Hepatocyte (in vitro differentiated cells): ENCODE results near the gene FBXO42. TPM values are rescaled to one million over a fixed set of nuclear protein-coding genes. Genes with fewer than 3 reads are reported as not detected.
"Not testable (repeated sequence)": the region's sequence is repeated elsewhere in the genome, so short reads cannot be mapped to it uniquely, and the experiment has no call there.

Experiments used
- DNase-seq: peaks from one replicate; pipeline ENCODE4 v3.0.0-alpha.2; 2016; ENCODE audit warnings: low spot score
- H2AFZ ChIP-seq: fragments of 200-600 bp; sonication (generic); 2 replicates; pipeline ENCODE4 v1.6.0; 2016; ENCODE audit warnings: antibody characterized with exemption, mild to moderate bottlenecking
- H3K27ac ChIP-seq: fragments of 200-600 bp; sonication (generic); 2 replicates; pipeline ENCODE4 v1.5.1; 2016; ENCODE audit warnings: mild to moderate bottlenecking
- H3K27me3 ChIP-seq: fragments of 200-600 bp; sonication (generic); 2 replicates; pipeline ENCODE4 v1.6.1; 2016
- H3K36me3 ChIP-seq: fragments of 200-600 bp; sonication (generic); replicated peaks from 2 replicates; pipeline ENCODE4 v1.5.1; 2016; ENCODE audit warnings: low read depth; ENCODE audit not compliant: insufficient read depth
- H3K4me1 ChIP-seq: fragments of 200-600 bp; sonication (generic); 2 replicates; pipeline ENCODE4 v1.5.1; 2016; ENCODE audit warnings: mild to moderate bottlenecking, moderate library complexity; ENCODE audit not compliant: insufficient read depth
- H3K4me2 ChIP-seq: fragments of 200-600 bp; sonication (generic); 2 replicates; pipeline ENCODE4 v1.6.0; 2016
- H3K4me3 ChIP-seq: fragments of 200-600 bp; sonication (generic); 2 replicates; pipeline ENCODE4 v1.5.1; 2016; ENCODE audit warnings: mild to moderate bottlenecking
- H3K79me2 ChIP-seq: fragments of 200-600 bp; sonication (generic); 2 replicates; pipeline ENCODE4 v1.6.0; 2017; ENCODE audit warnings: mild to moderate bottlenecking
- H3K9me2 ChIP-seq: fragments of 200-600 bp; sonication (generic); replicated peaks from 2 replicates; pipeline ENCODE4 v1.6.0; 2017; ENCODE audit warnings: mild to moderate bottlenecking; ENCODE audit not compliant: insufficient read depth
- H3K9me3 ChIP-seq: fragments of 200-600 bp; sonication (generic); 2 replicates; pipeline ENCODE4 v1.5.1; 2016; ENCODE audit warnings: low read depth, mild to moderate bottlenecking
- H4K20me1 ChIP-seq: fragments of 200-600 bp; sonication (generic); 2 replicates; pipeline ENCODE4 v1.6.0; 2016; ENCODE audit warnings: mild to moderate bottlenecking; ENCODE audit not compliant: insufficient read depth, poor library complexity, severe bottlenecking
- EZH2 ChIP-seq: fragments of 200-600 bp; sonication (generic); IDR thresholded peaks from 2 replicates; pipeline ENCODE4 v1.6.1; 2016; ENCODE audit warnings: antibody characterized with exemption, mild to moderate bottlenecking, borderline replicate concordance
- EZH2phosphoT487 ChIP-seq: fragments of 200-600 bp; sonication (generic); IDR thresholded peaks from one replicate; pipeline ENCODE4 v1.6.1; 2018; ENCODE audit warnings: antibody characterized with exemption, mild to moderate bottlenecking, low read depth, moderate library complexity; ENCODE audit not compliant: unreplicated experiment, severe bottlenecking
- WGBS: methylation state at CpG from one replicate; pipeline ENCODE4 v1.1.6; 2016; ENCODE audit warnings: low lambda C conversion rate; ENCODE audit errors: missing lambda C conversion rate; 5-methylcytosine and 5-hydroxymethylcytosine counted together
- polyA plus RNA-seq: library from polyadenylated mRNA; unstranded; fragments of >200 nt; fragmentation: Nextera tagmentation; extraction: Ambion mirVana; gene quantifications from 2 replicates; pipeline ENCODE4 v1.2.1, GENCODE V29; 2016
- total RNA-seq: library from RNA; depleted of rRNA; stranded (reverse); fragments of >200 nt; gene quantifications from 2 replicates; pipeline ENCODE4 v1.2.3, GENCODE V29; 2014
- TF ChIP-seq, protein P1 (sequence below): fragments of 200-600 bp; sonication (generic); IDR thresholded peaks from 2 replicates; pipeline ENCODE4 v1.5.1; 2016; ENCODE audit warnings: antibody characterized with exemption, mild to moderate bottlenecking; ENCODE audit not compliant: poor library complexity

The FBXO42 gene
- total and polyA plus RNA-seq, 2 experiments from 2014 or later, result 19.5 to 21.1 TPM

DNA sequence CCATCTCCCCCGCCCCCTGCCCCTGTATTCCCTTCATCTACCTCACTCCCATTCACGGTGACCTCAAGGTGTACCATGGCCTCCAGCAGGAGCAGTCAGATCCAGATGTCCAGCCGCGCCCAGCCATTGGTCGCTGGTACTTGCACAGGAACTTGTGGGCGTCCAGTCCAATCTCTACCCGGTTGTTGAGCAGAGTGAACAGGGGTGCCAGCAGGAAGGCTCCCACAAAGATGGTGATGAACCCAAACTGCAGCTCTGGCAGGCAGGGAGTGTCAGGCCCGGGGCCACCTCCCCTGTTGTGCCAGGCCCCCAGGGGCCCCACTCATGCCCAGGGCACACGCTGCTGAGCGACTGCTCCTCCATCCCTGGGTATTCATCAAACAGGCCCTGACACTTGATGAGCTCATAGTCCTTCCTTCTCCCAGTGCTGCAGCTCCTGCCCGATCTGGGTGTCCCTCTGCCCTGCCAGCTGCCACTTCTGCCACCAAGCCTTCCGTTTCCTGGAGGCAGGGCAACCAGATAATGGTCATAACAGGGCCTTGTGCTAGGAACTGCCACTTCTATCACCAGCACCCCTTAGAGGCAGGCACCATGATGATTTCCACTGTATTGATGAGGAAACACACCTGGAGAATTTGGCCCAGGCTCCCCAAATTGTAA lies 134.1 kb downstream of the FBXO42 start:
- H3K27ac ChIP-seq, result no peak overlapping the region

GRCh38 chr1:16217061-16217785 lies 135.1 kb downstream of the FBXO42 start:
- TF ChIP-seq, protein P1, sequence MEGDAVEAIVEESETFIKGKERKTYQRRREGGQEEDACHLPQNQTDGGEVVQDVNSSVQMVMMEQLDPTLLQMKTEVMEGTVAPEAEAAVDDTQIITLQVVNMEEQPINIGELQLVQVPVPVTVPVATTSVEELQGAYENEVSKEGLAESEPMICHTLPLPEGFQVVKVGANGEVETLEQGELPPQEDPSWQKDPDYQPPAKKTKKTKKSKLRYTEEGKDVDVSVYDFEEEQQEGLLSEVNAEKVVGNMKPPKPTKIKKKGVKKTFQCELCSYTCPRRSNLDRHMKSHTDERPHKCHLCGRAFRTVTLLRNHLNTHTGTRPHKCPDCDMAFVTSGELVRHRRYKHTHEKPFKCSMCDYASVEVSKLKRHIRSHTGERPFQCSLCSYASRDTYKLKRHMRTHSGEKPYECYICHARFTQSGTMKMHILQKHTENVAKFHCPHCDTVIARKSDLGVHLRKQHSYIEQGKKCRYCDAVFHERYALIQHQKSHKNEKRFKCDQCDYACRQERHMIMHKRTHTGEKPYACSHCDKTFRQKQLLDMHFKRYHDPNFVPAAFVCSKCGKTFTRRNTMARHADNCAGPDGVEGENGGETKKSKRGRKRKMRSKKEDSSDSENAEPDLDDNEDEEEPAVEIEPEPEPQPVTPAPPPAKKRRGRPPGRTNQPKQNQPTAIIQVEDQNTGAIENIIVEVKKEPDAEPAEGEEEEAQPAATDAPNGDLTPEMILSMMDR, result no peak
- no peak for TF ChIP-seq EZH2phosphoT487
- TF ChIP-seq EZH2, result no peak

More for the DNA sequence above, 134.1 kb downstream of the FBXO42 start:
- WGBS, result 93% methylated on average over 12 of the region's 12 CpGs
- Histone ChIP-seq H4K20me1 (no peaks in the 10 kb centered on the region), H3K27me3 (no peaks in the 10 kb centered on the region), H3K36me3 (no peaks in the 10 kb centered on the region), H3K9me3 (no peaks in the 10 kb centered on the region), H3K4me3 (no peak overlapping the region), H2AFZ (no peak overlapping the region), H3K4me1 (peaks cover 10% of the 10 kb centered on the region), H3K79me2 (no peaks in the 10 kb centered on the region), H3K9me2 (no peaks in the 10 kb centered on the region), H3K4me2 (peak overlapping the region; percentile 75)
- DNase-seq, result no peak
- TF ChIP-seq EZH2phosphoT487, result no peak
- TF ChIP-seq, protein P1, result no peak
- no peak for TF ChIP-seq EZH2

DNA sequence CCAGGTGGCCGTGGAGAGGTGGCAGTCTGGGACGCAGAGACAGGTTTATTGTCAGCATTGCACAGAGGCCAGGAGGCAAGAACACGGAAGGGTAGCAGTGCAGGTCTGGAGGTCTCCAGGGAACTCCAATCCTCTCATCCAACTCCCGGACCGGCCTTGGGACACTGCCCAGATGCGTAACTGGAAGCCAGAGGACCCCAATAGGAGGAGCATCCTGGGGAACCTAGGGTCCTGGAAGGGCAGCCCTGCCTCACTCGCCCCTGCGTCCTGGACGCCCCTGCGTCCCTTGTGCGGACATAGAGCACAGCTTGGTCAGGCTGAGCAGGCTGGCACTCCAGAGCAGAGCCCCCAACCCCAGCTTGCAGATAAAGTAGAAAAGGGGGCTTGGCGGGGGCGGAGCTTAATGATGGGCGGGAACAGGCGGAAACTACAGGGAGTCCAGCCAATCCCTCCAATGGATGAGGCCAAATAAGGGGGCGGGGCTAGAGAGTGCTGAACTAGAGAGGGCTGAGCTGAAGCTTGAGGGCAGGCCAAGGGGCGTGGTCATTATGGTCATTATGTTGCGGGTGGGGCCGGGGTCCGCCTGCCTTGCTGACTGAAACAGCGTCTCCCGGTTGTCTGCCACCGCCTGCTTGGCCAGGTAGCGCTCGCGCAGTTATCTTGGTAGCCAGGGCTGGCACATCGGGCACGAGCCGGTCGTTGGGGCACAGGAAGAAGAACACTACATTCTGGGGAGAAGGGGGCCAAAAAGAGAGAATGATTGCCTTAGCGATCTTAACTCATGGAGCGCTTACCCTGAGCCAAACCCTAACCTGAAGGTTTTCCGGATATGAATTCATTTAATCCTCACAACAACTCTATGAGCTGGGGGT lies 136.2 kb downstream of the FBXO42 start:
- 16% methylated on average over 33 of the region's 33 CpGs for WGBS

More at GRCh38 chr1:16217061-16217785, 135.1 kb downstream of the FBXO42 start:
- peak overlapping the region; percentile 44 for H3K27ac ChIP-seq
- peak overlapping the region; percentile 75 for H3K4me2 ChIP-seq
- peaks cover 13% of the 10 kb centered on the region for H3K4me1 ChIP-seq
- no peaks in the 10 kb centered on the region for H4K20me1 ChIP-seq
- H3K36me3 ChIP-seq, result no peaks in the 10 kb centered on the region
- H3K27me3 ChIP-seq, result no peaks in the 10 kb centered on the region
- H3K9me2 ChIP-seq, result no peaks in the 10 kb centered on the region
- peak overlapping the region; percentile 56 for H2AFZ ChIP-seq
- DNase-seq, result peak; percentile 100
- H3K79me2 ChIP-seq, result peaks cover under 1% of the 10 kb centered on the region
- H3K4me3 ChIP-seq, result peak overlapping the region; percentile 29
- no peaks in the 10 kb centered on the region for H3K9me3 ChIP-seq
- 8% methylated on average over 21 of the region's 46 CpGs for WGBS

GRCh38 chr1:16215240-16215639 lies 137.0 kb downstream of the FBXO42 start:
- H3K4me2 ChIP-seq, DNase-seq, H3K9me3 ChIP-seq, H3K27ac ChIP-seq, H2AFZ ChIP-seq, H3K4me3 ChIP-seq, H3K27me3 ChIP-seq, H3K9me2 ChIP-seq, H3K36me3 ChIP-seq, H4K20me1 ChIP-seq: not testable (repeated sequence)
- H3K79me2 ChIP-seq, result peaks cover 15% of the 10 kb centered on the region
- WGBS, result 94% methylated on average over 14 of the region's 14 CpGs
- peaks cover 13% of the 10 kb centered on the region for H3K4me1 ChIP-seq

More for the DNA sequence above, 136.2 kb downstream of the FBXO42 start:
- no peaks in the 10 kb centered on the region for H4K20me1 ChIP-seq
- no peaks in the 10 kb centered on the region for H3K27me3 ChIP-seq
- peaks cover 11% of the 10 kb centered on the region for H3K79me2 ChIP-seq
- peak overlapping the region; percentile 44 for H3K27ac ChIP-seq
- peak overlapping the region; percentile 75 for H3K4me2 ChIP-seq
- TF ChIP-seq EZH2phosphoT487 (no peak), EZH2 (no peak)
- TF ChIP-seq, protein P1, result no peak
- no peak overlapping the region for H3K4me3 ChIP-seq
- peak; percentile 94 for DNase-seq
- no peaks in the 10 kb centered on the region for H3K9me3 ChIP-seq
- H2AFZ ChIP-seq, result peak overlapping the region; percentile 56
- no peaks in the 10 kb centered on the region for H3K9me2 ChIP-seq
- peaks cover 13% of the 10 kb centered on the region for H3K4me1 ChIP-seq
- no peaks in the 10 kb centered on the region for H3K36me3 ChIP-seq

DNA sequence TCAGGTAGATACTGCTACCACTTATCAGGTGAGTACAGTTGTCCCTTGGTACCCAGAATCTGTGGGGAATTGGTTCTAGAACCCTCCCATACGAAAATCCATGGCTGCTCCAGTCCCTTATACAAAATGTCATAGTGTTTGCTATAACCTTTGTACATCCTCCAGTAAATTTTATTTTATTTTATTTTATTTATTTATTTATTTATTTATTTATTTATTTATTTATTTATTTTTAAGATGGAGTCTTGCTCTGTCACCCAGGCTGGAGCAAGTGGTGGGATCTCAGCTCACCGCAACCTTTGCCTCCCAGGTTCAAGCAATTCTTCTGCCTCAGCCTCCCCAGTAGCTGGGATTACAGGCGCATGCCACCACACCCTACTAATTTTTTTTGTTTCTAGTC lies 138.7 kb downstream of the FBXO42 start:
- DNase-seq, H2AFZ ChIP-seq, H4K20me1 ChIP-seq, H3K27ac ChIP-seq, H3K4me2 ChIP-seq, H3K9me2 ChIP-seq, H3K36me3 ChIP-seq, H3K9me3 ChIP-seq, H3K4me3 ChIP-seq, H3K27me3 ChIP-seq: not testable (repeated sequence)
- 95% methylated on average over 3 of the region's 3 CpGs for WGBS
- Histone ChIP-seq H3K79me2 (peaks cover 18% of the 10 kb centered on the region), H3K4me1 (peaks cover 24% of the 10 kb centered on the region)
